NCI-H2196 treated with DMSO at 0.1 percent for 48 hours (cell line): ENCODE data around the gene TSSK3.
A peak's percentile ranks its signal among the peaks of the same experiment; 100 is the strongest.

Experiments
- DNase-seq: peaks from one replicate; lab custom pipeline; 2025; ENCODE audit not compliant: unreplicated experiment; lab: John Stamatoyannopoulos, UW

Gene TSSK3

GRCh38 chr1:32361674-32362473, 465 bp upstream of the TSSK3 start:
- no peak for DNase-seq

- peak; percentile 5 for DNase-seq
These were observed 1.4 kb downstream of the TSSK3 start for GRCh38 chr1:32363713-32364112.

GRCh38 chr1:32364836-32365235, 2.5 kb downstream of the TSSK3 start:
- no peak for DNase-seq

GRCh38 chr1:32365445-32365844, 3.1 kb downstream of the TSSK3 start:
- no peak for DNase-seq

GRCh38 chr1:32367912-32368635, 5.7 kb downstream of the TSSK3 start:
- no peak for DNase-seq

- DNase-seq, result no peak
These were observed 9.9 kb downstream of the TSSK3 start for GRCh38 chr1:32372149-32372756.

- DNase-seq, result no peak
These were observed 11.8 kb downstream of the TSSK3 start for GRCh38 chr1:32373996-32374592.

- no peak for DNase-seq
These were observed 13.9 kb downstream of the TSSK3 start for GRCh38 chr1:32376199-32376598.

- no peak for DNase-seq
These were observed 15.3 kb downstream of the TSSK3 start for GRCh38 chr1:32377541-32378220.

GRCh38 chr1:32380057-32380456, 17.7 kb downstream of the TSSK3 start:
- no peak for DNase-seq

- no peak for DNase-seq
These were observed 24.5 kb downstream of the TSSK3 start for GRCh38 chr1:32386676-32387392.

- no peak for DNase-seq
These were observed 26.3 kb downstream of the TSSK3 start for GRCh38 chr1:32388641-32389040.

GRCh38 chr1:32390904-32391870, 28.8 kb downstream of the TSSK3 start:
- no peak for DNase-seq

- no peak for DNase-seq
These were observed 30.0 kb downstream of the TSSK3 start for GRCh38 chr1:32392325-32392724.

- no peak for DNase-seq
These were observed 30.8 kb downstream of the TSSK3 start for GRCh38 chr1:32393136-32393535.

- DNase-seq, result no peak
These were observed 31.4 kb downstream of the TSSK3 start for GRCh38 chr1:32393832-32394140.

- peak; percentile 99 for DNase-seq
These were observed 32.0 kb downstream of the TSSK3 start, which contains the start of gene BSDC1 for GRCh38 chr1:32394141-32394889. Gene BSDC1 (minus strand): TSS chr1:32394441. CDS start chr1:32394414, 27 bp downstream.

- DNase-seq, result no peak
These were observed 32.6 kb downstream of the TSSK3 start for GRCh38 chr1:32394890-32395432.
